Stimulated activated CD8-positive, alpha-beta memory T cell treated with anti-CD3 and anti-CD28 coated beads, Interleukin-7, amount 100 ng/mL, for 1 hour (primary cell): ENCODE measurements around the gene SPRR2F.

Source experiments
- DNase-seq, 2 donors: peaks; one replicate each; pipeline ENCODE4 v3.0.0-alpha.2; 2020; ENCODE audit warnings: low read depth in 2 of 2

SPRR2F gene

DNA sequence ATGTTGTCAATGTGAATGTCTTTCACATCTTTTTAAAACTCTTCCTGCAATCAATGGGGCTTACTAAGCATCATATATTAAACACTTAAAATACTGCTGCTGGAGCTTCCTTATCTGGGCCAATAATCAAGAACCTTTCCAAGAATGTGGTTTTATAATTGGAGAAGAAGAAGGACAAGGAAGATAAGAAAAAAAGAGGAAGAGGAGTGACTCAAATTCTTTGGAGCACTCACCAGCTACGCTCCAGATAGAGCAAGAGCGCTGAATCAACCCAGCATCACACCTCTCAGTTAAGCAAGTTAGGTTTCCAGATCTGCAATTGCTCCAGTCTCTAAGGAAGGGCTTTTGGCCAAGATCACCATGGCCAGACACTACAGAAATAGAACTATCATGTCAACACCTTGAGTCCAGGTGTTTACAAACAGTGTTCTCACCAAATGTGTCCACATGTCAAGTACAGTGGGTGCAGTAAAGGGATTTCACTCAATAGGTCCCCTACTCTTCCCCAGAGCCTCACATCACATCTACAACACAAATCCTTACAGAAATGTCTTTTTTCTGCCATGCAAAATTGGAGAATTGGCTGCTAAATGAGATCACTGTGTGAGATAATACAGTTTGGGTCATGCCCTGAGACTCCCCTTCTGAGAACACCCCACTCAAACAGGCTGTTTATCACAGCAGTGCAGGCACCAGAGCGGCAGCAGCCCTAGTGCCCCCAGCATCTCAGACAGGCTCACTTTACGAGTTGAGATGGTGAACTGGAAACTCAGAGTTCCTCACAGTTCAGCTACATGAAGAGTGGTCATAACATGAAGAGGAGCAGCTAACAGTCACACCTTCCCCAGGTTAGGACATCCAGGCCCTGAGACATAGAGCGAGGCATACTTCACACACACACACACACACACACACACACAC is 40.2 kb downstream of the SPRR2F start:
- DNase-seq, result no peak

DNA sequence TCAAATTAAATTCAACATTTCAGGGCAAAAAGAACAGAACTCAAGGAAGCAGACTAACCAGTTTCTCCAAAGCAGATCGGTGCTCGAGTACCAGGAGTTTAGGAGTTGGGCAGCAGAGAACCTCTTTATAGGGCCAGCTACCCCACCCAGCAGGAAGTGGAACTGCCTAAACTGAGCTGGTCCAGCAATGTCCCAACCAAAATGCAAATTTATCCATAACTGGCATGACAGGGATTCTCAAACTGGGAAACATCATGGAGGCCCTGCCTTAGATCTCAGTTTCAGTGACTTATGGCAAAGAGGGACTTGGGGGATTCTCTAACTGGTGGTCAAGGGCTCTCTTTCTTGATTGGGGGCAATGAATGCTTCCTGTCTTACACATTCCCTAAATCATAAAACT is 41.8 kb downstream of the SPRR2F start, which contains the start of gene SPRR2B:
Gene SPRR2B (minus strand): TSS at position 101 of the 400 bp plus-strand sequence. CDS start 772 bp downstream, outside the sequence.
- DNase-seq, result no peak

DNA sequence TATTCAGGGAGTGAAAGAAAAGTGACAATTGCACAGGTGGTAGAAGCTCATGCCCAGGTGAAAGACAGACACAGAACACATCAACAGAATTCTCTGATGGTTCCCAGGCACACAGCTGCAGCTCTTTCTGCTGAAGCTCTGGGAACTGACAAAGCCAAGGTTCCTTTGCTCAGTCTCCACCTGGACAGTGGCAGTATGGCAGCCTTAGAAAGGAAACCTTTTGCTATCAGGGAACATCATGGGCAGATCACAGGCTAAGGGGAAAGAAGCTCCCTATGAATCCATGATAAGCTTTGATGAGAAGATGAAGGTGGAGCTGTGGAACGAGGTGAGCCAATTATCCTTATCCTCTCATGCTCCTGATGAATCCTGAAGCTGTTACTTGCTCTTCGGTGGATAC is 43.1 kb downstream of the SPRR2F start:
- no peak for DNase-seq
